GM12875 (cell line): ENCODE results near the gene HOXB9.
A peak's percentile ranks its signal among the peaks of the same experiment; 100 is the strongest.

Experiments
- H3K4me3 ChIP-seq: one replicate; pipeline ENCODE4 v1.5.1; 2011; ENCODE audit warnings: low read depth, low read length, control low read depth
- CTCF ChIP-seq: IDR thresholded peaks from 2 replicates; pipeline ENCODE4 v1.5.1; 2011; ENCODE audit warnings: low read depth, mild to moderate bottlenecking, control low read depth, inconsistent platforms, low read length, moderate library complexity, borderline replicate concordance; ENCODE audit not compliant: insufficient read depth

HOXB9 gene

GRCh38 chr17:48579760-48580554, 46.2 kb downstream of the HOXB9 start:
- no peak for TF ChIP-seq CTCF

GRCh38 chr17:48579471-48579759, 46.7 kb downstream of the HOXB9 start:
- no peak for TF ChIP-seq CTCF
- no peak overlapping the region for H3K4me3 ChIP-seq

More at GRCh38 chr17:48579760-48580554, 46.2 kb downstream of the HOXB9 start:
- H3K4me3 ChIP-seq: no peak overlapping the region

GRCh38 chr17:48578616-48579470, 47.3 kb downstream of the HOXB9 start:
- H3K4me3 ChIP-seq: peak overlapping the region; percentile 77
- TF ChIP-seq CTCF: peak; percentile 15; the same call in 1 of the 2 replicates

- no peak for TF ChIP-seq CTCF
- peak within 1 kb of the TSS; percentile 77 for H3K4me3 ChIP-seq
Measured at GRCh38 chr17:48577946-48578615, 48.1 kb downstream of the HOXB9 start, which contains the start of gene HOXB4. HOXB4 (minus strand) TSS chr17:48578350; CDS start chr17:48578319, 31 bp downstream.

- peak overlapping the region; percentile 77 for H3K4me3 ChIP-seq
- no peak for TF ChIP-seq CTCF
Measured at GRCh38 chr17:48577330-48577945, 48.7 kb downstream of the HOXB9 start.

- H3K4me3 ChIP-seq: peak overlapping the region; percentile 77
- no peak for TF ChIP-seq CTCF
Measured at GRCh38 chr17:48576479-48577309, 49.5 kb downstream of the HOXB9 start.
